ENCODE data around the gene MYO7B. TPM values are rescaled to one million over a fixed set of nuclear protein-coding genes. Genes with fewer than 3 reads are reported as not detected.

The MYO7B gene
- total RNA-seq, 1 donor from 2014 or later = 0.29 TPM

GRCh38 chr2:127612111-127612822 lies 76.8 kb downstream of the MYO7B start:
- Mint-ChIP-seq H3K36me3 (ENCODE audit: unreplicated experiment) (peaks cover 4% of the 10 kb centered on the region), H3K27me3 (ENCODE audit: unreplicated experiment) (peaks cover 5% of the 10 kb centered on the region), H3K9me3 (ENCODE audit: unreplicated experiment) (peaks cover 12% of the 10 kb centered on the region), H3K27ac (ENCODE audit: unreplicated experiment) (no peak overlapping the region), H3K4me1 (ENCODE audit: low read depth, unreplicated experiment) (no peaks in the 10 kb centered on the region), H3K4me3 (ENCODE audit: unreplicated experiment) (no peak overlapping the region)
- TF ChIP-seq CTCF (IDR thresholded peaks at IDR 0.05; ENCODE audit: partially characterized antibody, unreplicated experiment) = no peak
- DNase-seq = no peak

GRCh38 chr2:127614246-127614645 lies 78.8 kb downstream of the MYO7B start:
- Mint-ChIP-seq H3K27ac (ENCODE audit: unreplicated experiment) (no peak overlapping the region), H3K9me3 (ENCODE audit: unreplicated experiment) (peaks cover 11% of the 10 kb centered on the region), H3K4me3 (ENCODE audit: unreplicated experiment) (no peak overlapping the region), H3K4me1 (ENCODE audit: low read depth, unreplicated experiment) (peaks cover under 1% of the 10 kb centered on the region), H3K27me3 (ENCODE audit: unreplicated experiment) (peaks cover 6% of the 10 kb centered on the region), H3K36me3 (ENCODE audit: unreplicated experiment) (peaks cover 9% of the 10 kb centered on the region)
- no peak for DNase-seq
- no peak for TF ChIP-seq CTCF (IDR thresholded peaks at IDR 0.05; ENCODE audit: partially characterized antibody, unreplicated experiment)

GRCh38 chr2:127614731-127615130 lies 79.2 kb downstream of the MYO7B start:
- H3K9me3 Mint-ChIP-seq (ENCODE audit: unreplicated experiment) = peaks cover 11% of the 10 kb centered on the region
- H3K4me1 Mint-ChIP-seq (ENCODE audit: low read depth, unreplicated experiment) = peaks cover 6% of the 10 kb centered on the region
- no peak overlapping the region for H3K4me3 Mint-ChIP-seq (ENCODE audit: unreplicated experiment)
- TF ChIP-seq CTCF (IDR thresholded peaks at IDR 0.05; ENCODE audit: partially characterized antibody, unreplicated experiment) = no peak
- no peak for DNase-seq
- H3K36me3 Mint-ChIP-seq (ENCODE audit: unreplicated experiment) = peaks cover 9% of the 10 kb centered on the region
- no peak overlapping the region for H3K27ac Mint-ChIP-seq (ENCODE audit: unreplicated experiment)
- H3K27me3 Mint-ChIP-seq (ENCODE audit: unreplicated experiment) = peaks cover 6% of the 10 kb centered on the region

GRCh38 chr2:127615511-127616166 lies 80.2 kb downstream of the MYO7B start:
- Mint-ChIP-seq H3K27ac (ENCODE audit: unreplicated experiment) (no peak overlapping the region), H3K4me3 (ENCODE audit: unreplicated experiment) (no peak overlapping the region), H3K4me1 (ENCODE audit: low read depth, unreplicated experiment) (peaks cover 7% of the 10 kb centered on the region), H3K27me3 (ENCODE audit: unreplicated experiment) (peaks cover 6% of the 10 kb centered on the region), H3K9me3 (ENCODE audit: unreplicated experiment) (peaks cover 11% of the 10 kb centered on the region), H3K36me3 (ENCODE audit: unreplicated experiment) (peaks cover 9% of the 10 kb centered on the region)
- no peak for TF ChIP-seq CTCF (IDR thresholded peaks at IDR 0.05; ENCODE audit: partially characterized antibody, unreplicated experiment)
- no peak for DNase-seq

Measured in glutamatergic neuron (in vitro differentiated cells).